NCI-H2196 treated with DMSO at 0.1 percent for 48 hours (cell line): ENCODE measurements around the gene MAGED1.
A peak's percentile ranks its signal among the peaks of the same experiment; 100 is the strongest.
"Not testable (repeated sequence)": the region's sequence is repeated elsewhere in the genome, so short reads cannot be mapped to it uniquely, and the experiment has no call there.

Source experiments
- DNase-seq: peaks from one replicate; lab custom pipeline; 2025; ENCODE audit not compliant: unreplicated experiment; lab: John Stamatoyannopoulos, UW

MAGED1 gene

GRCh38 chrX:51893931-51894696, 691 bp downstream of the MAGED1 start:
- DNase-seq, result peak; percentile 1

GRCh38 chrX:51894697-51895336, 1.4 kb downstream of the MAGED1 start:
- DNase-seq, result peak; percentile 8

GRCh38 chrX:51896626-51897025, 3.2 kb downstream of the MAGED1 start:
- no peak for DNase-seq

GRCh38 chrX:51899741-51900140, 6.3 kb downstream of the MAGED1 start:
- no peak for DNase-seq

- DNase-seq, result no peak
Observed at GRCh38 chrX:51902510-51903050, 9.2 kb downstream of the MAGED1 start.

- not testable (repeated sequence) for DNase-seq
Observed at GRCh38 chrX:51905152-51905551, 11.7 kb downstream of the MAGED1 start.

GRCh38 chrX:51905711-51906110, 12.3 kb downstream of the MAGED1 start:
- no peak for DNase-seq

GRCh38 chrX:51917604-51918003, 24.2 kb downstream of the MAGED1 start:
- no peak for DNase-seq

GRCh38 chrX:51922561-51922960, 29.1 kb downstream of the MAGED1 start:
- no peak for DNase-seq

GRCh38 chrX:51931566-51932150, 38.2 kb downstream of the MAGED1 start:
- no peak for DNase-seq
